Neural crest cell (in vitro differentiated cells): Measurements from ENCODE around the gene RGPD4. TPM values are rescaled to one million over a fixed set of nuclear protein-coding genes. Genes with fewer than 3 reads are reported as not detected.
"Not testable (repeated sequence)": the region's sequence is repeated elsewhere in the genome, so short reads cannot be mapped to it uniquely, and the experiment has no call there.

ENCODE experiments used
- DNase-seq: peaks from one replicate; pipeline ENCODE4 v3.0.0; 2021; ENCODE audit warnings: low read depth, mixed read lengths, low spot score
- H3K27ac Mint-ChIP-seq: one replicate; pipeline ENCODE4 v1.8.0; 2021; ENCODE audit warnings: mild to moderate bottlenecking, mixed read lengths; ENCODE audit not compliant: unreplicated experiment
- H3K27me3 Mint-ChIP-seq: 2 replicates; pipeline ENCODE4 v1.8.0; 2021; ENCODE audit warnings: low read depth, mild to moderate bottlenecking, mixed read lengths
- H3K36me3 Mint-ChIP-seq: 2 replicates; pipeline ENCODE4 v1.8.0; 2021; ENCODE audit warnings: low read depth, mild to moderate bottlenecking, mixed read lengths
- H3K4me1 Mint-ChIP-seq: 2 replicates; pipeline ENCODE4 v1.8.0; 2021; ENCODE audit warnings: mixed read lengths
- H3K4me3 Mint-ChIP-seq: one replicate; pipeline ENCODE4 v1.8.0; 2021; ENCODE audit warnings: mild to moderate bottlenecking, mixed read lengths
- H3K9me3 Mint-ChIP-seq: 2 replicates; pipeline ENCODE4 v1.8.0; 2021; ENCODE audit warnings: mixed read lengths
- CTCF ChIP-seq: fragments of 200-600 bp; sonication (generic); conservative IDR thresholded peaks from 2 replicates; pipeline ENCODE4 v1.5.0; 2021; ENCODE audit warnings: antibody characterized with exemption, mild to moderate bottlenecking
- total RNA-seq: library from RNA; stranded (reverse); gene quantifications from 2 replicates; pipeline ENCODE4 v1.2.1, GENCODE V29; 2021

The RGPD4 gene
- total RNA-seq, 1 donor from 2014 or later: 0.05 TPM

- not testable (repeated sequence) for H3K36me3 Mint-ChIP-seq, H3K9me3 Mint-ChIP-seq, H3K27me3 Mint-ChIP-seq, DNase-seq, H3K27ac Mint-ChIP-seq, H3K4me1 Mint-ChIP-seq, H3K4me3 Mint-ChIP-seq
- peak; percentile 42 for TF ChIP-seq CTCF
Observed at GRCh38 chr2:107833618-107834017, 6.9 kb downstream of the RGPD4 start.

DNA sequence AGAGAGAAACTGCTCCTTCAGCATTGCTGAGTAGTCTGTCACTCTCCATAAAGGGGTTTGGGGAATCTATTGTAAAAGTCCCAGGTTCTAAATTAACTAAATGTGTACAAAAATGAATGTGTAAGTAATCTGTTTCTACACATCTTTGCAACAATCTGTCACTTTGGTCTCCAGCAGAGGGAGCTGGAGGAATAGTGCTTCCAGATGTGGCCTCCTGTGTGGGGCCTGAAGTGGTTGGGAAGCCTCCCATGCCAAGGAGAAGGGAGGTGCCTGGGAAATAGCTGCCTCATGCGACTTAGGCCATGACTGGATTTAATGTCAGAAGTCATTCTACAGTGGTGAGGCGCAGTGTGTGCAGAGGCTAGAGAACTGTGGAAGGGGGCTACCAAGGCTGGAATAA is 89.4 kb downstream of the RGPD4 start:
- TF ChIP-seq CTCF: peak; percentile 48
- not testable (repeated sequence) for DNase-seq, H3K4me3 Mint-ChIP-seq, H3K27me3 Mint-ChIP-seq, H3K9me3 Mint-ChIP-seq, H3K27ac Mint-ChIP-seq, H3K36me3 Mint-ChIP-seq, H3K4me1 Mint-ChIP-seq

DNA sequence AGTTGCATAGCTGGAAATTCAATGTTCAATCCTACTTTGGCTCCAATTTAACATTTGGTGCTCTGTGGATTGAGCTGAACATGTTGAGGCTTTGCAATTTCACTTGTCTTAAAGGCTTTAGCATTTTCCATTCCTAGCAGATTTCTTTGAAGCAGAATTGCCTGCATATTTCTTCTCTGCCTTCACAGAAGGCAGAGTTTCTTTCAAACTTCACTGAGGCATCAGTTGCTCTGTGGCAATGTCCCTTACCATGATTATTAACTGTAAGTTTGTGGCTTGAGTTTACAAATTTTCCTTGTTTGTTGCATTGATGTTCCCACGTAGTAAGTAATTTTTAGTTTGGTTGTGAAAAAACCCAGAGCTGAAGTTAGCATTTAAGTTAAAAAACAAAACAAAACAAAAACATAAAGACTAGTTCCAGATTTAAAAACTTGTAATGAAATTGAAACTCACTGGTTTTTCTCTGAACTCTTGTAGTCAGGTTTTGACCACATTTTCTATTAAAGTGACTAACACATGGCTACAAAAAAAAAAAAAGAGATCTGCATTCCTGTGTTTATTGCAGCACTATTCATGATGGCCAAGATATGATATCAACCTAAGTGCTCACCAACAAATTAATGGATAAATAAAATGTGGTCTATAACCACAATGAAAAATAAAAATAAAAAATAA is 90.1 kb downstream of the RGPD4 start:
- H3K4me1 Mint-ChIP-seq, H3K4me3 Mint-ChIP-seq: not testable (repeated sequence)

DNA sequence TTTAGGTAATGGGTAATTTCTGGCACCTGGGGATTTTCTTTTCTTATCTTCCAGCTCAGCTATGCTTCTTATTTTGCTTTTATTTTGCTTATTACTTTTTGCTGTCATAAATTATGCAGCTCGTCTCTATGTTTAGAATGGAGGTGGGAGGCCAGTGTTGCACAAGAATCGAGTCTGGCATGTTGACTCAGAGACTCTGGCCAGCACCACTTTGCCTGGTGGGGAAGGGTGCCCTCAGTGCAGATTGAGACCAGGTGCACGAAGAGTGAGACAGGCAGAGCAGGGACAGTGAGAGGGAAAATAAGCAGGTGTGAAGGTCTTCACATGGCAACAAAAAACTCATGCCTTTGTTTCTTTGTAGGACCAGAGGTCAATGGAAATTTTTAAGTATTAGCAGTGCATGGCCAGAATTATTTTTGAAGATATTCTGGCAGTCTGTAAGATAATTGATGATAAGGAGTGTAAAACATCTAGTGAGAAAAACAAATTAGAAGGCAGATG is 100.4 kb downstream of the RGPD4 start:
- no peak for TF ChIP-seq CTCF
- H3K27me3 Mint-ChIP-seq: no peaks in the 10 kb centered on the region
- H3K27ac Mint-ChIP-seq: no peak overlapping the region
- DNase-seq: no peak
- no peaks in the 10 kb centered on the region for H3K9me3 Mint-ChIP-seq
- H3K4me1 Mint-ChIP-seq: no peaks in the 10 kb centered on the region
- no peak overlapping the region for H3K4me3 Mint-ChIP-seq
- H3K36me3 Mint-ChIP-seq: peaks cover 3% of the 10 kb centered on the region

More for the DNA sequence above, 90.1 kb downstream of the RGPD4 start:
- H3K36me3 Mint-ChIP-seq, H3K9me3 Mint-ChIP-seq, H3K27me3 Mint-ChIP-seq, H3K27ac Mint-ChIP-seq, DNase-seq: not testable (repeated sequence)

DNA sequence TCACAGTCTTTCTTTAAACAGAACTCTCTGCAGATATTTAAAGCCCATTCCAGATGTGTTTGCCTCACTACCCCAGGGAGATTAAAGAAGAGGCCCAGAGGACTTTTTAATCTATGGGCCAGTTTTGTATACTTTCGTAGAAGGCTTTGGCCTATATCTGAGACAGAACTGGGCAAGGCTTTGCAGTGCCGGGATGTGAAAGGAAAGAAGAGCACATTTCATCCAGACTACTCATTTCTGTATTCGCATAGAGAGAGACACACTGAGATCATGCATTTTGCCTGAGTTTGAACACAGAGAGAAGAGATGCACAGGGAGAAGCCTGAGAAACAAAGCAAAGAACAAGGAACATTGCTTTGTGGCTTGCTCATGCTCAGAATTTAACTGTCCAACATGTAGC is 104.7 kb downstream of the RGPD4 start:
- no peak for DNase-seq
- no peaks in the 10 kb centered on the region for H3K9me3 Mint-ChIP-seq
- H3K27ac Mint-ChIP-seq: no peak overlapping the region
- H3K4me3 Mint-ChIP-seq: no peak overlapping the region
- H3K36me3 Mint-ChIP-seq: no peaks in the 10 kb centered on the region
- H3K4me1 Mint-ChIP-seq: no peaks in the 10 kb centered on the region
- H3K27me3 Mint-ChIP-seq: no peaks in the 10 kb centered on the region
- TF ChIP-seq CTCF: no peak

DNA sequence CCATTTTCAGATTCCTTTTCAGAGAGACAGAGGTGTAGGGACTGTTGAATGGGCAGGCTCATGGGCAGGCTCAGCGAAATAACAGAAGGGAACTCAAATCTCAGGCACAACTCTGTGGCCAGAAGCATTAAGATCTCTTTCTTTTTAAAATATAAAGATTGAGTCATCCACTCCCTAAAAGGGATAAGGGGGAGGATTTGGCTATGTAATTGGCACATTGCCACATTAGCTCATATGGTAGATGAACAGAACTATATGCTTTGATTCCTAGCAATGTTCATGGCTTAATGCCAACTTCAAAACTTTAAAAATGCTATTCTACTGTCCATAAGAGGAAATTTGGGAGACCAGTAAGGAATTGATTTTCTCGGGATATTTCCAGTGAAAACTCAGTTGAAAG is 105.8 kb downstream of the RGPD4 start:
- Mint-ChIP-seq H3K27me3 (no peaks in the 10 kb centered on the region), H3K4me3 (no peak overlapping the region), H3K27ac (no peak overlapping the region), H3K9me3 (no peaks in the 10 kb centered on the region), H3K36me3 (no peaks in the 10 kb centered on the region), H3K4me1 (no peaks in the 10 kb centered on the region)
- TF ChIP-seq CTCF: no peak
- no peak for DNase-seq
